Measurements from ENCODE around the gene GAN.
"Not testable (repeated sequence)": the region's sequence is repeated elsewhere in the genome, so short reads cannot be mapped to it uniquely, and the experiment has no call there.

The GAN gene

DNA sequence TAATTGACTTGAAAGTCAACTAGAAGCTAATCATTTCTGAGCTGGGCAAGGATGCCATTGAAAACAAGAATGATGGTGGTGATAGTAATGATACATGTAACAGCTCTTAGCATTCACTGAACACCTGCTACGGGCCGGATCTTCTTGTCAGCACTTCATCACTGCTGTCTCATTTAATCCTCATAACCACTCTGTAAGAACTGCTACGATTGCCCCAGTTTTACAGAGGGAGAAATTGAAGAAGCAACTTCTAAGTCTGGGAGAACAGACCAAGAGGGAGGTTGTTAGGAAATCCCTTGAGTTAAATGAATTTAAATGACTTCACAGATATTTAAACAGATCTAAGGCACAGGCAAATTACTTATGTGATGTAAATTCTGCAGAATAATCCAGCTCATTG, 7.0 kb upstream of the GAN start:
- no peak for DNase-seq (ENCODE audit: low read depth in 4 of 4, low spot score in 1 of 4)

GRCh38 chr16:81310045-81310644, 4.6 kb upstream of the GAN start:
- DNase-seq (ENCODE audit: low read depth in 4 of 4, low spot score in 1 of 4) = no peak

DNA sequence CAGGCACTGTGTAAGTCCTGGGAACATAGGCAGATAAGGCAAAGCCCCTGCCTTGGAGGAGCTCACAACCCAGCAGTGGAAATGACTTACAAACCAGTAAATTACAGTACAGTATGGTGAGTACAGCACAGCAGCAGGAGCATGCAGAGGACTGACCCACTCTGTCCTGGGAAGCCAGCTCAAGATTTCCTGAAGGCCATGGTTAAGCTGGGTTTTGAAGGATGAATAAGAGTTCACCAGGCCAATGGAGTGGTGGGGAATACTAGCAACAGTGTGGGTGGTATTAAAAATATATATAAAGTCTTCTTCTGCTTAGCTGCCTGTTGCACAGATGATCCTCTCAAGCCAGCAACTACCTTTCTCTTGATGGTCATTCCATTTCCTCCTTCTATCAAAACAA, 3.0 kb upstream of the GAN start:
- no peak for DNase-seq (ENCODE audit: low read depth in 4 of 4, low spot score in 1 of 4)

- no peak for DNase-seq (ENCODE audit: low read depth in 4 of 4, low spot score in 1 of 4)
Measured at GRCh38 chr16:81313701-81314602, 810 bp upstream of the GAN start.

GRCh38 chr16:81315271-81316175, 761 bp downstream of the GAN start:
- peak in 1 of 4 experiments; percentile 41 for DNase-seq (ENCODE audit: low read depth in 4 of 4, low spot score in 1 of 4)

DNA sequence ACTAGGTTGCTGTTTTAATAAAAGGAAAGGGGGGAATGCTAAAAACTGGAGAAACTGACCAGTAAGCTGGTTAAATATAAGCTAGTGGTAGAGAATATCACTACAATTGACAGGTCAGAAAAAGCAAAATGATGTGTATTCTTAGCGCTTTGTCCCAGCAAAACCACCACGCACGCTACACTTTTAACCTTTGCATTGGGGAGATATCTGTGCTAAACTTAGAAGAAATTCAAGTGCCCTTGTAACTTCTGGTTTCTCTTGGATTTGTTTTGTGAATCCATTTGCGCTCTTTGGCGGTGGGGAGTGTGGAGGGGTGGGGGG, 1.4 kb downstream of the GAN start:
- DNase-seq (ENCODE audit: low read depth in 4 of 4, low spot score in 1 of 4) = no peak

- no peak for DNase-seq (ENCODE audit: low read depth in 4 of 4, low spot score in 1 of 4)
Measured at GRCh38 chr16:81318711-81319110, 3.9 kb downstream of the GAN start.

DNA sequence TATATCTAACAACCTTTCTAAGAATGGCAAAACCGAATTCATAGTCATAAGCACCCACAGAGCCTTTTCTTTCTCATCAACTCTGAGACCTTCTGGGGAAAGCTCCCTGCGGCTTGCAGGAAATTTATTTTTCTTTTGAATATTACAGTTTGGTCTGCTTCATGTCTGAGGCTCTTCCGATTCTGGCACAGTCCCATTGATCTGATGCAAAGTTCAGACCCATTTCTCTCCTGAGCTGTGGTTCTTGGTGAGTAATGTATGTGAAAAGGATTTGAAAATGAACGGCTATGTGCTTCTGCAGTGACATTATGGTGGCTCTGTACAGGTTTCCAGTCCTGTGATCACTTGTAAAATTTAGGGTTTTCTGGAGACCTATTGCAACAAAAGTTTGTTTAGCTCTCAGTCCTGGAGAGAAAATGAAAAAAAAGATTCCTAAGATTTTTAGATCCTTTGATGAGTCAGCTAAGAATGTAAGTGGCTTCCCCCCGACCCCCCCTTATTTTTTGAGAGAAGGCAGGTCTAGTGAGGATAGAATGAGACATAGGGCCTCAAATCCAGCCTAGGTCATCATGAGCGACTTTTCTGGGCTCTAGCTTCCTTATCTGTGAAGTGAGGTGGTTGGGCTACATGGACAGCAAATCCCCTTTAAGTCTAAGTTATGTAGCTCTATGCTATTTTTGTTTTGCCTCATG, 4.6 kb downstream of the GAN start:
- no peak for DNase-seq (ENCODE audit: low read depth in 4 of 4, low spot score in 1 of 4)

- DNase-seq (ENCODE audit: low read depth in 4 of 4, low spot score in 1 of 4) = no peak
Measured at GRCh38 chr16:81321039-81321438, 6.3 kb downstream of the GAN start.

- DNase-seq (ENCODE audit: low read depth in 4 of 4, low spot score in 1 of 4) = no peak
Measured at GRCh38 chr16:81321536-81321935, 6.8 kb downstream of the GAN start.

DNA sequence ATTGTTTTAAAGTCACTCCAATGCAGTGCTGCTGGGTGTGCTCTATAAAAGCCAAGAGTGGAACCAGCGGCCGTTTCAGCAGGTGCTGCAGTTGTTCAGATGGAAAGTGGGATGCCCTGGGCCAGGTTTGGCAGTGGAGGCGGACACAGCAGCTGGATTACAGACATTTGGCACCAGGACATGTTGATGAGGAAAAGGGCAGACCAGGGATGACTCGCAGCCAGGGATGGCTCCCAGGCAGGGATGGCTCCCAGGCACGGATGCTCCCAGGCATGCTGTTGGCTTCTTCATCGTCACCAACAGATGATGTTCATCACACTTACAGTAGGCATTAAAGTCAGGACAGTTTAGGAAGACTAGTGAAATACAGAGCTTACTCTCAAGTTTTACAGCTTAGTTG, 10.0 kb downstream of the GAN start:
- DNase-seq (ENCODE audit: low read depth in 4 of 4, low spot score in 1 of 4) = no peak

- no peak for DNase-seq (ENCODE audit: low read depth in 4 of 4, low spot score in 1 of 4)
Measured at GRCh38 chr16:81327011-81327410, 12.2 kb downstream of the GAN start.

- DNase-seq (ENCODE audit: low read depth in 4 of 4, low spot score in 1 of 4) = no peak
Measured at GRCh38 chr16:81327447-81328196, 12.9 kb downstream of the GAN start.

- no peak for DNase-seq (ENCODE audit: low read depth in 4 of 4, low spot score in 1 of 4)
Measured at GRCh38 chr16:81329947-81330346, 15.2 kb downstream of the GAN start.

- DNase-seq (ENCODE audit: low read depth in 4 of 4, low spot score in 1 of 4) = no peak
Measured at GRCh38 chr16:81333356-81333755, 18.6 kb downstream of the GAN start.

DNA sequence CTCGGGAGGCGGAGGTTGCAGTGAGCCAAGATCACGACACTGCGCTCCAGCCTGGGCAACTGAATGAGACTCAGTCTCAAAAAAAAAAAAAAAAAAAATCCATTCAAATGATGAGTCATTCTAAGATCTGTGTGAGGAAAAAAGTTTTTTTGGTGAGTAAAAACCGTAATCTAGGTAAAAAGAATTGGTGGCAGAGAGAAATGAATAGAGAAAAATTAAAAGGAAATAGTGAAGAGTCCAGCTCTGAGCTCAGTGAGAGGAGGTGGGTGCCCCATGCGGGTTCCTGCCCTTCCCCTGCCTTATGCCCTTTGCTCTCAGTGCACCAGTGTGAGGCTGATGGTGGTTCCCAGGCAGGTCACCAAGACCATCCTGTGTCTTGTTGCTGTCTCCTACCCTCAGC, 20.9 kb downstream of the GAN start:
- peak in 1 of 4 experiments; percentile 22 for DNase-seq (ENCODE audit: low read depth in 4 of 4, low spot score in 1 of 4)

- DNase-seq (ENCODE audit: low read depth in 4 of 4, low spot score in 1 of 4) = no peak
Measured at GRCh38 chr16:81337097-81337496, 22.3 kb downstream of the GAN start.

- not testable (repeated sequence) for DNase-seq (ENCODE audit: low read depth in 4 of 4, low spot score in 1 of 4)
Measured at GRCh38 chr16:81345172-81345571, 30.4 kb downstream of the GAN start.

GRCh38 chr16:81347425-81347824, 32.7 kb downstream of the GAN start:
- no peak for DNase-seq (ENCODE audit: low read depth in 4 of 4, low spot score in 1 of 4)

DNA sequence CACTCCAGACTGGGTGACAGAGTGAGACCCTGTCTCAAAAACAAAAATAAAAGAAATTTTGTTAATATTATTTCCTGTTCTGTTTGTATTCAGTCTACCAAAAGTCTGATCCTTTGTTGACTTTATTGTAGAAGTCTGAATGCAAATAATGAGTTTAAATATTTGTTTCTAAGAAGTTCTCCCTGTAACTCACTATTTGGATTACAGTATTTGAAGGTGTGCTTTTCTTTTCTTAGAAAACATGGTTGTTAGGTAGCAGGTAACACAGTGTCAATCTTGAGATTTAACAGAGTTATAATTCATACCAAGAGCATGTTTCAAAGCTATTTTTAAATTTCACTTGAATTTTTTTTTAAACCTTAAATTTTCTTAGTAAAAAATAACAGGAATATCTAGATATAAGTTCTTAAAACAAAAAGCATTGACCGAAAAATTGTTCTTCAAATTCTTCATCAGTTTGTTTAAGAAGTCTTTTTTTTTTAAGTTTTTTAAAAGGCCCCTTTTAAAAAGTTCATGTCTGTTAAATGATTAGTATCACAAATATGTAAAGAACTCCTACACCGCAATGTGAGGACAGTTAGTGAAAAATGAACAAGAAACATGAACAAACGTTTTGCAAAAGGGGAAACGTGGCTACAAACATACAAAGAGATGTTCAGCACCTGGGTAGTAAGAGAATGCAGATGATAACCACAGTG, 35.0 kb downstream of the GAN start:
- no peak for DNase-seq (ENCODE audit: low read depth in 4 of 4, low spot score in 1 of 4)
